Keratinocyte (primary cell): ENCODE data around the gene MAML2.

Experiments used
- EZH2 ChIP-seq: IDR thresholded peaks from one replicate; pipeline ENCODE4 v1.6.1; 2012; ENCODE audit warnings: inconsistent platforms, mild to moderate bottlenecking, low read length, moderate library complexity
- TF ChIP-seq, protein P1 (sequence below), 3 experiments: IDR thresholded peaks in 1 of 3; conservative IDR thresholded peaks in 1 of 3; optimal IDR thresholded peaks in 1 of 3; 2 replicates in 2 of 3; 3 replicates in 1 of 3; pipeline versions ENCODE3 to v1.5.1; 2011; ENCODE audit warnings: low read length in 3 of 3, mild to moderate bottlenecking in 3 of 3, moderate library complexity in 2 of 3, control low read depth in 1 of 3, inconsistent platforms in 1 of 3; ENCODE audit not compliant: insufficient read depth in 2 of 3; ENCODE audit errors: extremely low read depth in 1 of 3

DNA sequence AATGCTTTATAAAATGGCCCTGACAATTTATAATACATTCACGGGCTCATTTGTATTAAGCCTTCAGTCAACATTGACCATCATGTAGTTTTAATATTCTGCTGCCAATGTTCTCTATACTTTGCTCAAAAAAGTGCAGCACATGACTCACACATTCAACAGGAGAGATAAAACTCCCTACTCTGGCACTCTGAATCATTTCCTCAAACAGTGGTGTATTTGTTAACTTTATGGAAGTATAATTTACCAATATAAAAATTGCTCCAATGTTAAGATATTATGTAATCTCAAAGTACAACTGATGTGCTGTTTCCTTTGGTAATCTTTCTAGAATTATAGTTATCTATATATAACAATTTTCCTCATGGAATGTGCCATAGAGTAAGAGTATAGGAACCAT lies 39.9 kb downstream of the MAML2 start:
- no peak for TF ChIP-seq EZH2
- TF ChIP-seq, protein P1, sequence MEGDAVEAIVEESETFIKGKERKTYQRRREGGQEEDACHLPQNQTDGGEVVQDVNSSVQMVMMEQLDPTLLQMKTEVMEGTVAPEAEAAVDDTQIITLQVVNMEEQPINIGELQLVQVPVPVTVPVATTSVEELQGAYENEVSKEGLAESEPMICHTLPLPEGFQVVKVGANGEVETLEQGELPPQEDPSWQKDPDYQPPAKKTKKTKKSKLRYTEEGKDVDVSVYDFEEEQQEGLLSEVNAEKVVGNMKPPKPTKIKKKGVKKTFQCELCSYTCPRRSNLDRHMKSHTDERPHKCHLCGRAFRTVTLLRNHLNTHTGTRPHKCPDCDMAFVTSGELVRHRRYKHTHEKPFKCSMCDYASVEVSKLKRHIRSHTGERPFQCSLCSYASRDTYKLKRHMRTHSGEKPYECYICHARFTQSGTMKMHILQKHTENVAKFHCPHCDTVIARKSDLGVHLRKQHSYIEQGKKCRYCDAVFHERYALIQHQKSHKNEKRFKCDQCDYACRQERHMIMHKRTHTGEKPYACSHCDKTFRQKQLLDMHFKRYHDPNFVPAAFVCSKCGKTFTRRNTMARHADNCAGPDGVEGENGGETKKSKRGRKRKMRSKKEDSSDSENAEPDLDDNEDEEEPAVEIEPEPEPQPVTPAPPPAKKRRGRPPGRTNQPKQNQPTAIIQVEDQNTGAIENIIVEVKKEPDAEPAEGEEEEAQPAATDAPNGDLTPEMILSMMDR (optimal IDR thresholded peaks at IDR 0.05 in 1 of 3, IDR thresholded peaks at IDR 0.05 in 1 of 3, conservative IDR thresholded peaks at IDR 0.05 in 1 of 3; ENCODE audit: extremely low read depth in 1 of 3, insufficient read depth in 2 of 3, low read length in 3 of 3), result no peak
